Left lung (tissue), 10 donors: ENCODE measurements around the gene SLC39A9. TPM values are rescaled to one million over a fixed set of nuclear protein-coding genes. Genes with fewer than 3 reads are reported as not detected.
"Not testable (repeated sequence)": the region's sequence is repeated elsewhere in the genome, so short reads cannot be mapped to it uniquely, and the experiment has no call there.

Experiments
- ATAC-seq: fragments of 200-7000 bp; cut with Tn5 transposase; one replicate; pipeline ENCODE4 v1.9.1; 2020; ENCODE audit warnings: moderate library complexity
- DNase-seq, 4 donors: peaks; one replicate each; pipeline ENCODE4 v3.0.0-alpha.2; 2013 to 2020
- H3K27ac ChIP-seq, 2 donors: fragments of 200-600 bp; sonication (generic) in 1 of 2; one replicate each; pipeline versions ENCODE4 v1.5.0 to v1.8.0; 2020 to 2021
- H3K27me3 ChIP-seq, 2 donors: fragments of 200-600 bp; sonication (generic) in 1 of 2; one replicate each; pipeline versions ENCODE4 v1.5.0 to v1.8.0; 2020 to 2021
- H3K36me3 ChIP-seq, 2 donors: fragments of 200-600 bp; sonication (generic) in 1 of 2; one replicate each; pipeline versions ENCODE4 v1.5.0 to v1.8.0; 2020 to 2021
- H3K4me1 ChIP-seq, 2 donors: fragments of 200-600 bp; one replicate each; pipeline ENCODE4 v1.8.0; 2021
- H3K4me3 ChIP-seq, 2 donors: fragments of 200-600 bp; sonication (generic) in 1 of 2; one replicate each; pipeline versions ENCODE4 v1.5.0 to v1.8.0; 2020 to 2021; ENCODE audit warnings: mild to moderate bottlenecking in 1 of 2
- H3K9me3 ChIP-seq, 2 donors: fragments of 200-600 bp; sonication (generic) in 1 of 2; one replicate each; pipeline versions ENCODE4 v1.5.0 to v1.8.0; 2020 to 2021
- CTCF ChIP-seq, 2 donors: fragments of 200-600 bp; sonication (generic) in 1 of 2; IDR thresholded peaks; one replicate each; pipeline versions ENCODE4 v1.5.0 to v1.8.0; 2021; ENCODE audit warnings: antibody characterized with exemption in 2 of 2
- intact Hi-C, 2 donors: fragments of 100-400 bp; cut with DNase I; formaldehyde crosslinking; loops; one replicate each; pipeline versions ENCODE4 v1.11.2 to v1.14.2; 2022
- polyA plus RNA-seq, 6 donors: library from polyadenylated mRNA; unstranded; fragments of 120-200 nt; gene quantifications; one replicate each; pipeline ENCODE4 v1.2.1, GENCODE V29; 2013; ENCODE audit not compliant: insufficient read length in 6 of 6
- total RNA-seq, 2 donors: library from RNA; stranded (reverse); fragmentation: NEBNext Ultra II Directional; extraction: Animal tissue kit (Norgen Biotek cat#: 25700); gene quantifications; one replicate each; pipeline ENCODE4 v1.2.1, GENCODE V29; 2021
- donor health status: DM: no; HTN: yes; CAD: no.
- donor health status: DM: no; HTN: no; CAD: no.

Gene SLC39A9
- total and polyA plus RNA-seq, 8 donors, result 61.6 to 75.8 (median 68.3) TPM

DNA sequence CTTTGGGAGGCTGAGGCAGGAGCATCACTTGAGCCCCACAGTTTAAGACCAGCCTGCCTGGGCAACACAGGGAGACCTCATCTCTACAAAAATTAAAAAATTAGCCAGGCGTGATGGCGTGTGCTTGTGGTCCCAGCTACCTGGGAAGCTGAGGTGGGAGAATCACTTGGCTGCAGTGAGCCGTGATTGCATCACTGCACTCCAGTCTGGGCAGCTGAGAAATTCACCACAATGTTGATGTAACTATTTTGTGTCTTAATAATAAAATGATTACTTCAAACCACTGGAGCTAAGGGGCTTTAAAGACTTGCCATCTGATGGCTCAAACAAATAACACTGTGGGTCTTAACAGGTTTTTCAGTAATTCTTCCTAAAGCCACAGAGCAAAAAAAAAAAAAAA is 11.2 kb upstream of the SLC39A9 start:
- intact Hi-C loops, result no loop called here
- TF ChIP-seq CTCF (IDR thresholded peaks at IDR 0.05), result no peak
- Histone ChIP-seq H3K4me1 (peaks cover 0 to 21% of the 10 kb centered on the region in 2 donors), H3K36me3 (peaks cover 0 to 88% of the 10 kb centered on the region in 2 donors), H3K9me3 (no peaks in the 10 kb centered on the region), H3K4me3 (no peak overlapping the region), H3K27me3 (no peaks in the 10 kb centered on the region), H3K27ac (no peak overlapping the region)
- no peak for DNase-seq
- no peak for ATAC-seq

- H3K36me3 ChIP-seq, result peaks cover 0 to 96% of the 10 kb centered on the region in 2 donors
- ATAC-seq, intact Hi-C loops: not testable (repeated sequence)
Observed at GRCh38 chr14:69391400-69391799, 7.1 kb upstream of the SLC39A9 start.

GRCh38 chr14:69392481-69392880 is 6.0 kb upstream of the SLC39A9 start:
- TF ChIP-seq CTCF (IDR thresholded peaks at IDR 0.05), result no peak
- intact Hi-C loops, result no loop called here
- Histone ChIP-seq H3K4me3 (no peak overlapping the region), H3K27me3 (no peaks in the 10 kb centered on the region), H3K36me3 (peaks cover 0 to 85% of the 10 kb centered on the region in 2 donors), H3K9me3 (no peaks in the 10 kb centered on the region), H3K27ac (no peak overlapping the region), H3K4me1 (peaks cover 6 to 44% of the 10 kb centered on the region in 2 donors)
- ATAC-seq (no peak), DNase-seq (no peak)

More at GRCh38 chr14:69391400-69391799, 7.1 kb upstream of the SLC39A9 start:
- H3K9me3 ChIP-seq, H3K27ac ChIP-seq, DNase-seq, H3K27me3 ChIP-seq, H3K4me3 ChIP-seq: not testable (repeated sequence)
- peaks cover 0 to 38% of the 10 kb centered on the region in 2 donors for H3K4me1 ChIP-seq

DNA sequence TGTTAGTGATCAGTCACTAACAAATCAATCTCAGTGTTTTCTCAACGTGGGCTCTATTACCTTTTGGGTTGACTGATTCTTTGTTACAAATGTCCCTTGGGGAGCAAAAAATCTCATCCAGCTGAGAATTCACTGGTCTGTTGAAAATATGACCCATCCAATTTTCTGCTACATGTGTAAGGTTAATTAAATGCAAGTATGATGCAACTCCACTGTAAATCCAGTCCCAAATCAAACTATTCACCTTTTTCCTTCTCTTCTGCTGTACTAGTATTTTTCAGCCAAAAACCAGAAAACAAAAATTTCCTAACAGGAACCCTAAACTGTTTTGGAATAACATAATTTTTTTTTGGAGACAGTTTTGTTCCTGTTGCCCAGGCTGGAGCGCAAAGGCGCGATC is 2.6 kb upstream of the SLC39A9 start:
- Histone ChIP-seq H3K27ac (no peak overlapping the region), H3K9me3 (no peaks in the 10 kb centered on the region), H3K36me3 (peaks cover 0 to 53% of the 10 kb centered on the region in 2 donors), H3K4me1 (peaks cover 24 to 60% of the 10 kb centered on the region in 2 donors), H3K27me3 (no peaks in the 10 kb centered on the region), H3K4me3 (no peak overlapping the region)
- DNase-seq, result no peak
- TF ChIP-seq CTCF (IDR thresholded peaks at IDR 0.05), result no peak
- intact Hi-C loops, result no loop called here
- no peak for ATAC-seq

DNA sequence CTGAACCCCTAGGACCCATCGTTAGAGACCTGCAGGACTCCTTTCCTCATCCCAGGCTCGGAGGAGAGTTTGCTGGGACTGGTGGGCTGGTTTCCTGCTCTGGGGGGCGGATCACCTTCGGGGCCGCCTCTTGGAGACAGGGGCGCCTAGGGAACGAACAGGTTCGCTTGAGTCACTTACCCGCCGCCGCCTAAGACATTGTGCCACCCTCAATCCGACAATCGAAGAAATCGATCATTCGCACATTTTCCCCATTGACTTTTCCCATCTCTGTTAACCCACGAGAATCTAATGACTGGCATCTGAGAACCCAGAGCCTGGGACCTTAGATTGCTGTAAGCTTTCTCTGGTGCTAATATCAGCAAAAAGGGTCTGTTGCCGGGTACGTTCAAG is 322 bp downstream of the SLC39A9 start:
- TF ChIP-seq CTCF (IDR thresholded peaks at IDR 0.05), result no peak
- intact Hi-C loops, result no loop called here
- no peak for ATAC-seq

GRCh38 chr14:69399750-69400149 is 1.3 kb downstream of the SLC39A9 start:
- peaks cover 33 to 58% of the 10 kb centered on the region in 2 donors for H3K4me1 ChIP-seq
- intact Hi-C loops, result no loop called here
- H3K9me3 ChIP-seq, result no peaks in the 10 kb centered on the region
- no peak for ATAC-seq
- peaks cover 0 to 19% of the 10 kb centered on the region in 2 donors for H3K36me3 ChIP-seq
- no peaks in the 10 kb centered on the region for H3K27me3 ChIP-seq
- no peak for DNase-seq
- TF ChIP-seq CTCF (IDR thresholded peaks at IDR 0.05), result no peak
- H3K27ac ChIP-seq, result no peak overlapping the region
- peak overlapping the region; percentile 84 to 91 for H3K4me3 ChIP-seq

More for the DNA sequence above, 322 bp downstream of the SLC39A9 start:
- H3K4me3 ChIP-seq, result peak overlapping the region; percentile 84 to 91
- H3K36me3 ChIP-seq, result peaks cover 0 to 25% of the 10 kb centered on the region in 2 donors
- H3K9me3 ChIP-seq, result no peaks in the 10 kb centered on the region
- no peak for DNase-seq
- H3K4me1 ChIP-seq, result peaks cover 33 to 56% of the 10 kb centered on the region in 2 donors
- peak overlapping the region; percentile 89 to 95 for H3K27ac ChIP-seq
- H3K27me3 ChIP-seq, result no peaks in the 10 kb centered on the region
